HepG2 (cell line): Measurements from ENCODE around the gene RAB17. TPM values are rescaled to one million over a fixed set of nuclear protein-coding genes. Genes with fewer than 3 reads are reported as not detected.
A peak's percentile ranks its signal among the peaks of the same experiment; 100 is the strongest.

ENCODE experiments used
- ARHGAP35 ChIP-seq: sonication (generic); formaldehyde crosslinking; IDR thresholded peaks from 2 replicates; pipeline ENCODE4 v1.9.0; 2022; ENCODE audit warnings: mild to moderate bottlenecking, inconsistent platforms, moderate library complexity, missing genetic modification reagents, borderline replicate concordance
- HNF1A ChIP-seq, 2 experiments: sonication (generic) in 1 of 2; formaldehyde crosslinking in 1 of 2; IDR thresholded peaks; 2 replicates each; pipeline versions ENCODE4 v1.4.0 to v1.6.1; 2016 to 2020; ENCODE audit warnings: borderline replicate concordance in 1 of 2, low read depth in 1 of 2, mild to moderate bottlenecking in 1 of 2, missing genetic modification reagents in 1 of 2
- KDM2A ChIP-seq: sonication (generic); formaldehyde crosslinking; IDR thresholded peaks from 2 replicates; pipeline ENCODE4 v1.4.0; 2020; ENCODE audit warnings: low read depth, missing genetic modification reagents, borderline replicate concordance
- NCOA1 ChIP-seq: sonication (generic); formaldehyde crosslinking; IDR thresholded peaks from 2 replicates; pipeline ENCODE4 v1.9.0; 2021; ENCODE audit warnings: missing genetic modification reagents
- PBX2 ChIP-seq: IDR thresholded peaks from 2 replicates; pipeline ENCODE4 v1.6.1; 2016; ENCODE audit warnings: control low read depth
- SOX13 ChIP-seq, 3 experiments: fragments of 450-650 bp in 1 of 3; sonication (generic) in 1 of 3; formaldehyde crosslinking in 1 of 3; IDR thresholded peaks in 2 of 3; conservative IDR thresholded peaks in 1 of 3; 2 replicates each; pipeline versions ENCODE4 v1.5.0 to v1.6.1; 2016 to 2020; ENCODE audit warnings: antibody characterized with exemption in 1 of 3, mild to moderate bottlenecking in 1 of 3, missing compliant biosample characterization in 1 of 3, missing genetic modification reagents in 1 of 3, moderate library complexity in 1 of 3
- ZBTB21 ChIP-seq: sonication (generic); formaldehyde crosslinking; IDR thresholded peaks from 2 replicates; pipeline ENCODE4 v1.4.0; 2020; ENCODE audit warnings: missing genetic modification reagents
- ZBTB26 ChIP-seq: IDR thresholded peaks from 2 replicates; pipeline ENCODE4 v1.6.1; 2016; ENCODE audit warnings: missing compliant biosample characterization, missing genetic modification reagents, borderline replicate concordance
- ZNF367 ChIP-seq: sonication (generic); formaldehyde crosslinking; IDR thresholded peaks from 2 replicates; pipeline ENCODE4 v1.4.0; 2020; ENCODE audit warnings: missing genetic modification reagents, borderline replicate concordance
- ZNF687 ChIP-seq: sonication (generic); formaldehyde crosslinking; IDR thresholded peaks from 2 replicates; pipeline ENCODE4 v1.5.1; 2020; ENCODE audit warnings: mild to moderate bottlenecking, missing genetic modification reagents, moderate library complexity
- polyA plus RNA-seq, 8 experiments: library from polyadenylated mRNA; depleted of rRNA in 3 of 8; stranded (reverse) in 7 of 8; unstranded in 1 of 8; fragments of >200 nt; fragmentation: Illumina TruSeq in 4 of 8; extraction: Trizol in 4 of 8; gene quantifications; 2 replicates each; pipeline versions ENCODE4 v1.2.1 to v1.2.3, GENCODE V29; 2011 to 2016; ENCODE audit warnings: low read depth in 4 of 8, missing spikeins in 1 of 8, mixed read lengths in 1 of 8; ENCODE audit not compliant: insufficient read depth in 1 of 8
- total RNA-seq, 5 experiments: library from RNA; depleted of rRNA; stranded (reverse); fragments of >200 nt; fragmentation: Illumina TruSeq; extraction: Trizol; gene quantifications; 2 replicates each; pipeline ENCODE4 v1.2.3, GENCODE V29; 2016; ENCODE audit warnings: low read depth in 1 of 5
- TF ChIP-seq, protein P1 (sequence below): sonication (generic); formaldehyde crosslinking; IDR thresholded peaks from 2 replicates; pipeline ENCODE4 v1.4.0; 2020; ENCODE audit warnings: missing genetic modification reagents
- TF ChIP-seq, protein P2 (sequence below): sonication (generic); formaldehyde crosslinking; IDR thresholded peaks from 2 replicates; pipeline ENCODE4 v1.4.0; 2020; ENCODE audit warnings: low read depth, mild to moderate bottlenecking, missing genetic modification reagents

The RAB17 gene
- total and polyA plus RNA-seq, 2 of the 13 experiments (the other 11 are each of a cell fraction or from before 2014, with no cell fraction given) = 68.0 to 124 TPM

DNA sequence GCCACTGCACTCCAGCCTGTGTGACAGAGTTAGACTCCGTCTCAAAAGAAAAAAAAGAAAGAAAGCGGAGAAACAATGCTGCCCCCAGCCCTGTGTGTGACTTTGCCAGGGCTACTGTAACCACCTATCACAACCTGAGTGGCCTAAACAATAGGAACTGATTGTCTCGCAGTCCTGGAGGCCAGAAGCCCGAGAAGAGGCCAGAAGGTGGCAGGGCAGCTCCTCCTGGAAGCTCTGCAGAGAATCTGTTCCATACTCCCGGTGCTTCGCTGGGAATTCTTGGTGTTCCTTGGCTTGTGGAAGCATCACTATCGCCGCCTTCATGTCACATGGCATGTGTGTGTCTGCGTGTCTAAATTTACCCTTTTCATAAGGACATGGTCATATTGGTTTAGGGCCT lies 14.4 kb upstream of the RAB17 start (continued):
- TF ChIP-seq, protein P1, sequence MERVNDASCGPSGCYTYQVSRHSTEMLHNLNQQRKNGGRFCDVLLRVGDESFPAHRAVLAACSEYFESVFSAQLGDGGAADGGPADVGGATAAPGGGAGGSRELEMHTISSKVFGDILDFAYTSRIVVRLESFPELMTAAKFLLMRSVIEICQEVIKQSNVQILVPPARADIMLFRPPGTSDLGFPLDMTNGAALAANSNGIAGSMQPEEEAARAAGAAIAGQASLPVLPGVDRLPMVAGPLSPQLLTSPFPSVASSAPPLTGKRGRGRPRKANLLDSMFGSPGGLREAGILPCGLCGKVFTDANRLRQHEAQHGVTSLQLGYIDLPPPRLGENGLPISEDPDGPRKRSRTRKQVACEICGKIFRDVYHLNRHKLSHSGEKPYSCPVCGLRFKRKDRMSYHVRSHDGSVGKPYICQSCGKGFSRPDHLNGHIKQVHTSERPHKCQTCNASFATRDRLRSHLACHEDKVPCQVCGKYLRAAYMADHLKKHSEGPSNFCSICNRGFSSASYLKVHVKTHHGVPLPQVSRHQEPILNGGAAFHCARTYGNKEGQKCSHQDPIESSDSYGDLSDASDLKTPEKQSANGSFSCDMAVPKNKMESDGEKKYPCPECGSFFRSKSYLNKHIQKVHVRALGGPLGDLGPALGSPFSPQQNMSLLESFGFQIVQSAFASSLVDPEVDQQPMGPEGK (CRISPR knock-in tag) = no peak
- TF ChIP-seq KDM2A (CRISPR knock-in tag) (peak; percentile 77; the same call in 1 of the 2 replicates), NCOA1 (no peak), ARHGAP35 (CRISPR knock-in tag) (no peak), ZBTB26 (no peak), ZBTB21 (CRISPR knock-in tag) (no peak), ZNF687 (CRISPR knock-in tag) (no peak), HNF1A (IDR thresholded peaks at IDR 0.05; ENCODE audit: low read depth) (no peak), HNF1A (CRISPR knock-in tag; IDR thresholded peaks at IDR 0.05; ENCODE audit: borderline replicate concordance) (no peak; the same call in 1 of the 2 replicates), SOX13 (IDR thresholded peaks at IDR 0.05) (no peak), SOX13 (CRISPR knock-in tag; conservative IDR thresholded peaks at IDR 0.05 in 1 of 2, IDR thresholded peaks at IDR 0.05 in 1 of 2) (peak in 1 of 2 experiments; percentile 73; a peak in 2 of 4 replicates), ZNF367 (no peak), PBX2 (CRISPR knock-in tag) (no peak)
- TF ChIP-seq, protein P2, sequence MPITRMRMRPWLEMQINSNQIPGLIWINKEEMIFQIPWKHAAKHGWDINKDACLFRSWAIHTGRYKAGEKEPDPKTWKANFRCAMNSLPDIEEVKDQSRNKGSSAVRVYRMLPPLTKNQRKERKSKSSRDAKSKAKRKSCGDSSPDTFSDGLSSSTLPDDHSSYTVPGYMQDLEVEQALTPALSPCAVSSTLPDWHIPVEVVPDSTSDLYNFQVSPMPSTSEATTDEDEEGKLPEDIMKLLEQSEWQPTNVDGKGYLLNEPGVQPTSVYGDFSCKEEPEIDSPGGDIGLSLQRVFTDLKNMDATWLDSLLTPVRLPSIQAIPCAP = no peak
